DND-41 (cell line): ENCODE measurements around the gene ANKRD55.

Source experiments
- EZH2 ChIP-seq: IDR thresholded peaks from 3 replicates; pipeline ENCODE4 v1.6.1; 2012; ENCODE audit warnings: borderline replicate concordance, low read depth, mild to moderate bottlenecking, moderate library complexity, low read length, inconsistent platforms; ENCODE audit not compliant: severe bottlenecking
- TF ChIP-seq, protein P1 (sequence below): IDR thresholded peaks from 2 replicates; pipeline ENCODE4 v1.5.1; 2012; ENCODE audit warnings: borderline replicate concordance, low read length, moderate library complexity, mild to moderate bottlenecking; ENCODE audit not compliant: poor library complexity, severe bottlenecking; ENCODE audit errors: extremely low read depth

DNA sequence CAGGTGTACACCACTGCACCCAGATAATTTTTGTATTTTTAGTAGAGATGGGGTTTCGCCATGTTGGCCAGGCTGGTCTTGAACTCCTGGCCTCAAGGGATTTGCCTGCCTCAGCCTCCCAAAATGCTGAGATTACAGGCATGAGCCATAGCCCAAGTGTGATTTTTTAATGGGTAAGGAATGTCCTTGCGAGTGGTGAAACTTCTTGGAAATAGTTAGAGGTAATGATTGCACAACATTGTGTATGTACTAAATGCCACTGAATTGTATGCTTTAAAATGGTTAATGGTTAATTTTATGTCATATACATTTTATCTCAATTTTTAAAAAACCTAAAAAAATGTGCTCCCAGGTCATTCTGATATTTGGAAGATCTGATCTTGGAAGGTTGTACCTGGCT, 178.5 kb downstream of the ANKRD55 start:
- TF ChIP-seq, protein P1, sequence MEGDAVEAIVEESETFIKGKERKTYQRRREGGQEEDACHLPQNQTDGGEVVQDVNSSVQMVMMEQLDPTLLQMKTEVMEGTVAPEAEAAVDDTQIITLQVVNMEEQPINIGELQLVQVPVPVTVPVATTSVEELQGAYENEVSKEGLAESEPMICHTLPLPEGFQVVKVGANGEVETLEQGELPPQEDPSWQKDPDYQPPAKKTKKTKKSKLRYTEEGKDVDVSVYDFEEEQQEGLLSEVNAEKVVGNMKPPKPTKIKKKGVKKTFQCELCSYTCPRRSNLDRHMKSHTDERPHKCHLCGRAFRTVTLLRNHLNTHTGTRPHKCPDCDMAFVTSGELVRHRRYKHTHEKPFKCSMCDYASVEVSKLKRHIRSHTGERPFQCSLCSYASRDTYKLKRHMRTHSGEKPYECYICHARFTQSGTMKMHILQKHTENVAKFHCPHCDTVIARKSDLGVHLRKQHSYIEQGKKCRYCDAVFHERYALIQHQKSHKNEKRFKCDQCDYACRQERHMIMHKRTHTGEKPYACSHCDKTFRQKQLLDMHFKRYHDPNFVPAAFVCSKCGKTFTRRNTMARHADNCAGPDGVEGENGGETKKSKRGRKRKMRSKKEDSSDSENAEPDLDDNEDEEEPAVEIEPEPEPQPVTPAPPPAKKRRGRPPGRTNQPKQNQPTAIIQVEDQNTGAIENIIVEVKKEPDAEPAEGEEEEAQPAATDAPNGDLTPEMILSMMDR: no peak
- no peak for TF ChIP-seq EZH2
